Left renal pelvis (tissue), 4 donors: ENCODE results near the gene CACNA2D2. TPM values are rescaled to one million over a fixed set of nuclear protein-coding genes. Genes with fewer than 3 reads are reported as not detected.

Source experiments
- DNase-seq, 4 donors: peaks; one replicate each; pipeline ENCODE4 v3.0.0-alpha.2; 2013; ENCODE audit warnings: low read depth in 4 of 4, low spot score in 3 of 4
- polyA plus RNA-seq, 4 donors: library from polyadenylated mRNA; unstranded; fragments of 120-200 nt; gene quantifications; one replicate each; pipeline ENCODE4 v1.2.1, GENCODE V29; 2013; ENCODE audit not compliant: insufficient read length in 4 of 4

CACNA2D2 gene
- polyA plus RNA-seq, 4 donors: 7.2 to 17.1 (median 15.0) TPM

- no peak for DNase-seq
Observed at GRCh38 chr3:50502584-50503423, 630 bp downstream of the CACNA2D2 start.

GRCh38 chr3:50502225-50502583 lies 1.2 kb downstream of the CACNA2D2 start:
- DNase-seq: no peak

DNA sequence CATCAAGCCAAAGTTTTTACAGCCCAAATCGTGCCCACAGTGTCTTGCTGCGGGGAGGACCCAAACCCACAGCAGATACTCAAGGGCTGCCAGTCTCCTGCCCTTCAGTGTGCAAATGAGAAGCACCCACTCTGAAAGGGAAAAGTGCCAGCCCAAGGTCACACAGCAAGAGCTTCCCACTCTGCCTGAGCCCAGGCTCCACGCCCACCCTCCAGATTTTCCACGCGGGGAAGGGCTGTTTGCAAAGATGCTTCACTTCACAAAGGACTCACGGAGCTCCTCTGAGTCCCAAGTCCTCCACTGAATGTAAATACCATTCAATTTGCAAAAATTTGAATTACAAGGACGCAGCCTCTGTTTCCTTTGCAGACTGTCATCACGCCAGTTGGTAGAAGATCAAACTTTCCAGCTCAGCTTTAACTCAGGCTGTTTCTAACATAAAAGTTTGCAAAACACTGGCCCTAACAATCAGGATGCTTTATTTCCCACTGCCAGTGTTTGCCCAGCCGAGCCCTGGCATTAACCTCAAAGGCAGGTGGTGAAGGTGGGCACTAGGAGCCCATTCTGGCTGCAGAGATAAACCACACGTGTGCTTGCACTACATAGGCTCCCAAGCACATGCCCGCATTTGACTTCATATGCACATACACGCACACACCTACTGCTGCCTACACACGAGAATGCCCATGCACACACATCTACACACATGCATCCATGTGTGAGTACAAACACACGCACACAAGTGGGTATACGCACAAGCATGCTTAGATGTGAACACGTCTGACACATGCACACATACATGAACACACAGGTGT lies 7.6 kb downstream of the CACNA2D2 start:
- DNase-seq: no peak

DNA sequence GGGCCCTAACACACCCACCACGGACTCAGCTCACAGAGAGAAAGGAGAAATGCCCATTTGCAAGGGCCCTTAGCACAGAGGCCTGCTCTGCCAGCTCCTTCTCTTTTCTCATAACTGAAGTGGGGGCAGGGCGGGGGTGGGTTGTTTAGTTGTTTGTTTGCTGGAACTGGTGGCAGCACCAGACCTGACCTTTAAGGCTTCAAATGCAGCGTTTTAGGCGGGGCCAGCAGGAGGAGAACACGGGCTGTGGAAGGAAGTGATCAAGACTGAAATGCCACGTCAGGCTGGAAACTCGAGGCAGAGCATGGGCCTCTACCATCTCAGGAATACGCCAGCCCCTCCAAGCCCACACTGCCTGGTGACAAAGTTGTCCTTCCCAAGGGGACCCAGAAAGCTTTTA lies 9.3 kb downstream of the CACNA2D2 start:
- no peak for DNase-seq

DNA sequence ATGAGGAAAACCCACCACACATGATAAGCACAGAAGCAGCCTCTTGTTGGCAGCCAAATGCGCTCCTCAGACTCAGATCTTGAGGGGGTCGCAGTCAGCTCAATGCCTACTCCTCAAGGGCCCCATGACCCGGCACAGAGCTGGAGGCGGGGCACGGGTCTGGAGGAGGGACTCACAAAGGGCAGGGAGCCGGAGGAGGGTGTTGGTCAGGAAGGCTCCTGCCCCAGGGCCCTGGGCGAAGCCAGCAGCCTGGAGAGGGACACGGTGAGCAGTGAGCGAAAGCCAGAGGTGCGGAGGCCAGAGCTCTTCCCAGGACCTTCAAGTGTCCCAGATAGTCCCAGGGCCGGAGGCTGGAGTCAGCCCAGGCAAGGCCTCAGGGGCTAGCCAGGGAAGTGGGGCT lies 9.8 kb downstream of the CACNA2D2 start:
- DNase-seq: no peak

DNA sequence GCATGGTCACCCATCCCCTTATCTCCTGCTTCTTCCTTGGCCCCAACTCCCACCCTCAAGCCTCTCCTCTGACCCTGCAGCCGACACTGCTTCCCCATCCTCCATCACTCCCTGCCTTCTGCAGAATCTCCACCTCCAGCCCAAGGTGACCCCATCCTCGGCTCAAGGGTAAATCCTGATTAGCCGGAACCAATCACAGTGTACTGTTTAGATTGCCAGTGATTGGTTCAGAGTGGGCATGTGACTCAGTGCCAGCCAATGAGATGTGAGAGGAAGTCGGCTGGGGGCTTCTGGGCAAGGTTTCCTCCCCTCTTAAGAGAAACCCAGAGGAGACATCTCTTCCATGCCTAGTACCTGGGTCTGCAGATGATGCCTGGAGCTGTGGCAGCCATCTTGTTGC lies 10.3 kb downstream of the CACNA2D2 start:
- DNase-seq: no peak

DNA sequence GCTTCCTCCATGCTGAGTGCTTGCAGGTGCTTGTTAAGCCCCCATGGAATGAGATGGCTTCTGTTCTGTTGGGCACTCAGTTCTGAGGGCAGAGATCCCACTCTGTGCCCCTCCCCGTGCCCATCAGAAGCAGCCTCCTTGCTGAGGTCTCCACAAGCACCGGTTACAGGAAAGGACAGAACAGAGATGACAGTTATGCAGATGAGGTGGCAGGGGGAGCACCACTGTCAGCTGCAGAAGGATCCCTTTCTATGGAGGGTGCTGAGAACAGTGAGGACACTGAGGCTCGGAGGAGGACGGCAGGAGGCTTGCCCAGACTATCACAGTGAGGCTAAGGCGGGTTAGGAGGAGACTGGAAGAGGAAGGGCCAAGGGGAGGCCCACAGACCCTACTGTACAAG lies 12.4 kb downstream of the CACNA2D2 start:
- DNase-seq: no peak

GRCh38 chr3:50490424-50490823 lies 13.0 kb downstream of the CACNA2D2 start:
- DNase-seq: no peak

DNA sequence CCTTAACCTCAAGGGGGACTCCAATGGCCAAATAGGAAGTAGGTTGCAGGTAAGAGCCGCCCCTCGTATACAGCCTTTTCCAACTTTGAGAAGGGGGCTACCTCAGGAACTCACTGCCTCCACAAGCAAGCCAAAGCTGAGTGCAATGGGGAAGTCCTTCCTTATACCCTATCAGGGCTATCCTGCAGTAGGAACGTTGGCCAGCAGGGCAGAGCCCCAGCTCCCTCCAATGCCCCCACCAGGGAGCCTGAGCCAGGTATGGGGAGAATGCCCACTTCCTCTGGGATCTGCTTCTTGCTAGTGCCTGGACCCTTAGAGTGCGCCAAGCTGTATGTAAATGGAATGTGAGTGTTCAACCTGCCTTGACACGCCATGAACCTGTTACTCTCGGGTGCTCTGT lies 16.3 kb downstream of the CACNA2D2 start:
- no peak for DNase-seq

DNA sequence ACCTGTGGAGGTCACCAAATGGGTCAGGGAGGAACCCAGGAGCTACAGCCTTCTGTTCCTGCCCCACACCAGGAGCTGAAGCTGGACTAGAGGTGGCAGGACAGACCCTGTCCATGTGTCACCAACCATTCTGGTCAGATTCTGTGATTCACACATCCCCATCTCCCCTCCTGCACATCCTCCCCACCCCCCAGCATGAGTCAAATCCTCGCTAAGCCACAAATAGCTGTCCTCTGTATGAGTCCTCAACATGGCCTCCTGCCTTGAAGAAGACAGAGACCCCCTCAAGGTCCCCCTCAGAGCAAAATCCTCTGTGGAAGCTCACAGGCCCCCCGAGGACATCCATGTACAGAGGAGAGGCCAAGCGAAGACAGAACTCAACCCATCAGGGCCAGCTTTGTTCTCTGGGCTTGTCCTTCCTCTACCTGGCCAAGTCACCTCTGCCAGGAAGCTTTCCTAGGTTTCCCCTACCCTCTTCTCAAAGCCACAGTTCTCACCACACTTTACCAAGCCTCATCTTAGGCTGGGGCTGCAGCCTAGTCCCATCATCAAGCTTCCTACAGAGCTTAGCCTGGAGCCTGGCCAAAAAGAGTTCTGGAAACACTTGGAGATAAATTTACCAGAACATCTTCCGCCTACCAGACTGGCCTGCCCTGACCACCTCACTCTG lies 17.1 kb downstream of the CACNA2D2 start:
- DNase-seq: no peak

DNA sequence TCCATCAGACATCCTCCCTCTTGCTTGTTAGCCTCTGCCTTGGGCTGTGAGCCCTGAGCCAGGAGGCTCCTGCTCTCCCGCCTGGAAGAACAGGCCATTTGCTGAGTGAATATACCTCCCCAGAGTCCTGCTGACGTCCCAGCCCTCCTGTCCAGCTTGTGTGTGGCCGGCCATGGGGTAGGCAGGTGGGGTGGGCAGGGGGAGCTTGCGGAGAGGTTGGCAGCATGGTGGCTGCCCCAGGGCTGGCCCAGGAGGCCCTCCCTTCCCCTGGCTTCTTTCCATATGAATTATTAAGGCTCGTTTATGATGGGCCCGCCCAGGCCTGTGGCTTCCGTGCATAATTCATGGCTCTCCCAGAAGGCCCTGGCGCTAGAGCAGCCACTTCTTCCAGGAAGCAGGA lies 18.7 kb downstream of the CACNA2D2 start:
- DNase-seq: no peak

DNA sequence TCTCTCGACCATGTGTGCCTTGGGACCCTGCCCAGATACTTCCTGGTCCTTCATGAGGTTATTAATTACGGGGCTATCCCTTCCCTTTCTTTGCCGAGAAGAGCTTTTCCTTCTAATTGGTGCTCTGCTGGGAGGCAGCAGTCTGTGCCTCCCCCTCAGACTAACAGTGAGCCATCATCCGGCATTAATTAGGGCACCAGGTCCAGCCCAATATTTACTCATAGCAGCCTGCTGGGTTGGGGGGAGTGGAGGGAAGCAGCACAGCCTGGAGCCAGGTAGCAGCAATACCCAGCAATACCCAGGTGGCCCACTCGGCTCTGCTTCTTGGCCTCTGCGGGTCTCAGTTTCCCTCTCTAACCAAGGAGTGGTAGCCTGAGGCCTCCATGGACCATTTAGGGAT lies 20.1 kb downstream of the CACNA2D2 start:
- no peak for DNase-seq

- DNase-seq: no peak
Observed at GRCh38 chr3:50481992-50482391, 21.4 kb downstream of the CACNA2D2 start.

- DNase-seq: no peak
Observed at GRCh38 chr3:50480471-50480870, 23.0 kb downstream of the CACNA2D2 start.

DNA sequence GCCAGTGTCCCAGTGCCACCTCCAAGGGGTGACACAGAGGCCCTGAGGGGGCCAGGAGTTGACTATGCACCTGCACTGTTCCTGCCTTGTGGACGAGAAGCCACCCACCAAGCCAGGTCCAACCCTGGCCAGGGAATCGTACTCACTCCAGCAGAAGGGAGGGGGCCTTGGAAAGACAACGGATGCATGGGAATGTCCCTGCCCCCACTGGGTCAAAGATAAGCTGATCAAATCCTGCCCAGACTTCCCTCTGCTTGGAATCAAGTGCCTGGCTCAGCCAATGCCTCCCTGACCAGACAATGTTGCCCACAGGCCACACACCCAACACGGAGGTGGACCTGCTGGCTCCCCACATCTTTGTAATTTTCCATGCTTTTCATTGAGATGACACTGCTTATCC lies 23.9 kb downstream of the CACNA2D2 start:
- DNase-seq: no peak

- no peak for DNase-seq
Observed at GRCh38 chr3:50478671-50479260, 24.7 kb downstream of the CACNA2D2 start.

DNA sequence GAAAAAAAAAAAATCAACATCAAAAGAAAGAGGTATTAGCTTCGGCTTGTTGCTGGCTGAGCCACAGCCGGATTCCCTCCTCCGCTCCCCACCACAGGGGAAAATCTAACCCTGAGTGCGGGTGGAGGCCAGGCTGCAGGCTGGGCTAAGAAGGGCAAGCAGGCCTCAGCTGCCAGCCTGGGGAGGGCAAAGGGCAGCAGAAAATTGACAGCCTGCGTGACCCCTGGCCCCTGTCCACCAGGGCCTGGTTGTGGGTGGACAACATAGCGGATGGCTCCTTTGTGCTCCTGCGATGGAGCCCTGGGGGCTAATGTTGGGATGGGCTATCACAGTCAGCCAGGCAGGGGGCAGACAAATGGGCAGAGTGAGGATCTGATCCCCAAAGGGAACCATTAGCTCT lies 25.4 kb downstream of the CACNA2D2 start:
- DNase-seq: no peak

DNA sequence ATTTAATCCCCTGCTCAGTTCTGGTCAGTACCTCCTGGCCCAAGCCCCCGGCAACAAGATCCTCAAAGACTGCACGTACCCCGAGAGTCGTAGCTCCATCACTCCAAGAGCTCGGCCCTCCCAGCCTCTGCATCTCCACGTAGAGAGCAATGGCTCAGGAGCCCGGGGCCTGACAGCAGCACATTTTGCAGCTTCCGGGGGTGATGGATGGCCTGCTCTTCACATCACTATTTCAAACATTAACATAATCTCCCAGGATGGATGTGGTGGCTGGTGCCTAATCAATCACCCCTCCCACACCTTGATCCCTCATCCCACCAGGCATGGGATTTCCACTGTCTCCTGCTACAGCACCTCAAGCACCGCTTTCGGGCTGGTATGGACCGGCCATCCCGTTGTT lies 28.1 kb downstream of the CACNA2D2 start:
- DNase-seq: no peak

DNA sequence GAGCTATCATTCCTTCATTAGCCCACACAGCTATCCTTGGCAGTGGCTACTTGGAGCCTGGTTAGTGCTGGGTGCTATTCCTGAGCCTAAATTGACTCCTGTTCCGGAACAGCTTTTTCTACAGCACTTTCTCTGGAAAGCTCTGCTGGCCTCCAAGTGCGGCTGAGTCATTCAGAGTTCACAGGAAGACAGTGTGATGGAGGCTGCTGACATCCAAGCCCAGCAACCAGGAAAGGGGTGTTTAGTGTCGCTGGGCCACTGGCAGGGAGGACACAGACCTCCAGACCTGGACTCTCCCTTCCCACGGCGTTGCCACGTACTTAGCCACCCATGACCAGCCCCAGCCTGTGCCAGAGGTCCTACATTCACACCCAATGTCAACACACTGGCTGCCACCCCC lies 28.7 kb downstream of the CACNA2D2 start:
- DNase-seq: no peak

- DNase-seq: no peak
Observed at GRCh38 chr3:50473768-50474167, 29.7 kb downstream of the CACNA2D2 start.

DNA sequence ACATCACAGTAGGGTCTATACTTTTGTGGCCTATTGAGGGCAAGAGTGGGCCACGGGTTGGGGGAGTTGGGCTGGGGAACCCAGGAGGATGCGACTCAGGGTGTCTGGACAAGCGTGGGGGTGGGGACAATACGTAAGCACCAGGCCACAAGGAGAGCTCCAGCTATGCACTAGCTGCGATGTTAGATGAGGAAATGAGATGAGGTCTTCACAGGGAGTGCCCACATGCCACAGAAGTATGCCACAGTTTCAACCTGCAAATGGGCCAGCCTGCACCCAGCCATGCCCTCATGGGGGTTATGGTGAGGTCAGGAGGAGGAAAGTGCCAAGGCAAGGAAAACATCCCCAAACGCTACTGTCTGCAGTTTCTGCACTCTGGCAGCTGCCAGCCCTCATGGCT lies 30.5 kb downstream of the CACNA2D2 start:
- no peak for DNase-seq
